Sigmoid colon (tissue), 7 donors: Measurements from ENCODE around the gene COG7. TPM values are rescaled to one million over a fixed set of nuclear protein-coding genes. Genes with fewer than 3 reads are reported as not detected.
A peak's percentile ranks its signal among the peaks of the same experiment; 100 is the strongest.

Experiments used
- DNase-seq: peaks from one replicate; pipeline ENCODE4 v3.0.0-alpha.2; 2019
- H3K27ac ChIP-seq, 4 donors: fragments of 200-600 bp; sonication (generic); one replicate each; pipeline ENCODE4 v1.5.1; 2016 to 2019; ENCODE audit warnings: mild to moderate bottlenecking in 1 of 4
- H3K27me3 ChIP-seq, 3 donors: fragments of 200-600 bp; sonication (generic); one replicate each; pipeline ENCODE4 v1.5.1; 2019; ENCODE audit warnings: mild to moderate bottlenecking in 1 of 3
- H3K36me3 ChIP-seq, 4 donors: fragments of 200-600 bp; sonication (generic); one replicate each; pipeline ENCODE4 v1.5.1; 2016 to 2019
- H3K4me1 ChIP-seq, 4 donors: fragments of 200-600 bp; sonication (generic); one replicate each; pipeline ENCODE4 v1.5.1; 2017 to 2019
- H3K4me3 ChIP-seq, 4 donors: fragments of 200-600 bp; sonication (generic); one replicate each; pipeline ENCODE4 v1.5.1; 2017 to 2019; ENCODE audit warnings: mild to moderate bottlenecking in 2 of 4, moderate library complexity in 1 of 4
- H3K9me3 ChIP-seq, 4 donors: fragments of 200-600 bp in 3 of 4; sonication (generic) in 3 of 4; one replicate each; pipeline versions ENCODE4 v1.5.1 to v1.6.1; 2013 to 2019
- EP300 ChIP-seq, 4 donors: sonication (generic); formaldehyde crosslinking; IDR thresholded peaks; one replicate each; pipeline ENCODE4 v1.6.1; 2017; ENCODE audit warnings: antibody characterized with exemption in 4 of 4
- POLR2A ChIP-seq, 2 donors: fragments of 450-650 bp; IDR thresholded peaks; one replicate each; pipeline ENCODE4 v1.6.1; 2016; ENCODE audit warnings: antibody characterized with exemption in 2 of 2, mild to moderate bottlenecking in 2 of 2, moderate library complexity in 2 of 2
- POLR2AphosphoS5 ChIP-seq, 4 donors: sonication (generic); formaldehyde crosslinking; IDR thresholded peaks; one replicate each; pipeline ENCODE4 v1.6.1; 2017; ENCODE audit warnings: antibody characterized with exemption in 4 of 4
- WGBS, 2 donors: extraction: QIAGEN DNeasy Blood & Tissue Kit; methylation state at CpG; one replicate each; pipeline ENCODE4 v1.1.7; 2013; 5-methylcytosine and 5-hydroxymethylcytosine counted together
- intact Hi-C: fragments of 100-400 bp; cut with DNase I; formaldehyde crosslinking; loops from one replicate; pipeline ENCODE4 v1.15.1; 2023
- polyA plus RNA-seq, 3 donors: library from polyadenylated mRNA; stranded (reverse); fragments of 200-250 nt; gene quantifications; one replicate each; pipeline ENCODE4 v1.2.3, GENCODE V29; 2013
- total RNA-seq, 4 donors: library from RNA; depleted of rRNA; stranded (reverse); fragments of >200 nt; gene quantifications; one replicate each; pipeline ENCODE4 v1.1.0, GENCODE V29; 2016
- TF ChIP-seq, protein P1 (sequence below), 4 experiments: fragments of 450-650 bp in 3 of 4; fragments of 200-600 bp in 1 of 4; IDR thresholded peaks; one replicate each; pipeline ENCODE4 v1.5.1; 2016 to 2019; ENCODE audit warnings: antibody characterized with exemption in 4 of 4, mild to moderate bottlenecking in 3 of 4, moderate library complexity in 2 of 4
- donor health status: healthy with polysubstance abuse.
- donor health status: Bipolar disorder and iron deficiency.
- donor health status: healthy.

The COG7 gene
- total RNA-seq (10 to 100 TPM; 12.0 to 25.5 (median 13.9) TPM), polyA plus RNA-seq (10 to 100 TPM; 17.4 to 26.0 (median 19.4) TPM)

DNA sequence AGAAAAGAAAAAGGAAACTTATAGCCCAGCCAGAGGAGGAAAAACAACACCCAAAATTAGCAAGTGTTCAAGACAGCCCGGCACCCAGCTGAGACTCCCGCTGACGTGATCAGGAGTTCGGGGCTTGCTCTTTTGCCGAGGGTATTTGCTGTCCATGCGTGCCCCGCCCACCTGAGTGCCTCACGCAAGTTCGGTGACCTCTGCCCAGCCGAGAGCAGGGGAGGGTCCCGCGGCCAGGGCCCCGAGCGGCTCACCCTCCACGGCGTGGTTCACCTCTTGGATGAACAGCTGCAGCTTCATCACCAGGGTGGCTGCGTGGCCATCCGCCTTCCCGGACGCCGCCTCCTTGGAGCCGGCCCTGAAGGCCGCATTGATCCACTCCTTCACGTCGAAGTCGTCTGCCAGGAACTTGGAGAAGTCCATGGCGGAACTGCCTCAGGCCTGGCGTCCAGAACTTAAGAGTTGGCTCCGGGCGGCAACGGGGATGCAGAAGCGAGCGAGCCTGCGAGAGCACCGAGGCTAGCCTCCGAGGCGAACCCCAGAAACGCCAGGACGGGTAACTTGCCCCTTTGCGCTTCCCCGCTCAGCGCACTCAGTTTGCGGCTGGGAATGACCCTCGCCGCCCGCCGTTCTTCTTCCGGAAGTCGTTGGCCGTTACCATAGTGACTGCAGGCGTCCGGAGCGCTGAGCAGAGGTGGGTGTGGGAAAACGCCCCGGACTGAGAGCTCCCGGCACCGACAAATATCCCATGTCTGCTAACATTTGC is at the start of gene COG7:
Gene COG7, minus strand, starts transcription at position 618 of the 766 bp plus-strand sequence. Its CDS starts 195 bp downstream, at position 423.
- peak; percentile 93 for DNase-seq
- Histone ChIP-seq H3K4me3 (peak within 1 kb of the TSS; percentile 60 to 87 (median 78)), H3K9me3 (no peaks in the 10 kb centered on the region), H3K36me3 (no peaks in the 10 kb centered on the region), H3K4me1 (peaks cover 0 to 40% (median 24%) of the 10 kb centered on the region in 4 donors), H3K27ac (peak within 1 kb of the TSS; percentile 83 to 88 (median 86)), H3K27me3 (no peaks in the 10 kb centered on the region)
- intact Hi-C loops = loop anchor here (5.0 kb wide), 2 partner anchors 55 to 105 kb away; partner anchors contain the start of genes EARS2 and UBFD1
- TF ChIP-seq EP300 (IDR thresholded peaks at IDR 0.05) (peak in 1 of 4 donors; percentile 24), POLR2A (IDR thresholded peaks at IDR 0.05) (no peak), POLR2AphosphoS5 (IDR thresholded peaks at IDR 0.05) (peak; percentile 62 to 80 (median 77))
- TF ChIP-seq, protein P1, sequence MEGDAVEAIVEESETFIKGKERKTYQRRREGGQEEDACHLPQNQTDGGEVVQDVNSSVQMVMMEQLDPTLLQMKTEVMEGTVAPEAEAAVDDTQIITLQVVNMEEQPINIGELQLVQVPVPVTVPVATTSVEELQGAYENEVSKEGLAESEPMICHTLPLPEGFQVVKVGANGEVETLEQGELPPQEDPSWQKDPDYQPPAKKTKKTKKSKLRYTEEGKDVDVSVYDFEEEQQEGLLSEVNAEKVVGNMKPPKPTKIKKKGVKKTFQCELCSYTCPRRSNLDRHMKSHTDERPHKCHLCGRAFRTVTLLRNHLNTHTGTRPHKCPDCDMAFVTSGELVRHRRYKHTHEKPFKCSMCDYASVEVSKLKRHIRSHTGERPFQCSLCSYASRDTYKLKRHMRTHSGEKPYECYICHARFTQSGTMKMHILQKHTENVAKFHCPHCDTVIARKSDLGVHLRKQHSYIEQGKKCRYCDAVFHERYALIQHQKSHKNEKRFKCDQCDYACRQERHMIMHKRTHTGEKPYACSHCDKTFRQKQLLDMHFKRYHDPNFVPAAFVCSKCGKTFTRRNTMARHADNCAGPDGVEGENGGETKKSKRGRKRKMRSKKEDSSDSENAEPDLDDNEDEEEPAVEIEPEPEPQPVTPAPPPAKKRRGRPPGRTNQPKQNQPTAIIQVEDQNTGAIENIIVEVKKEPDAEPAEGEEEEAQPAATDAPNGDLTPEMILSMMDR (IDR thresholded peaks at IDR 0.05) = no peak
- WGBS, 2 donors = 0% methylated on average over 57 of the region's 57 CpGs

DNA sequence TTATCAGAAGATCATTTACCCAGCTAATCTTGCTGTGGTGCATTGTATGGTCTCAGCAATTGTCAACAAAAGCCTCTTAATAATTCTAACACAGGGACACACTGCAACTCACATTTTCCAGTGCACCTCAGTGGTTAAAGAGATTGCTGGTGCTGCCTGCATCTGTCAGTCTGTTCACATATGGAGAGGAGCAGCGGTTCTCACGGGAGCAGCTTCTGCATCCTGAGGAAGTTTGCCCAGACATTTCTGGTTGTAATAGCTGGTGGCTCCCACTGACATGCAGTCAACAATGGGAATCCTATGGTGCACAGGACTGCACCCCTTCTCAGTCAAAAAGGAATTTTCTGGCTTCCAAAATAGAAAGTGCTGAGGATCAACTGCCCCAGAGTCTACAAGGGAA is 49.5 kb upstream of the COG7 start:
- intact Hi-C loops = no loop called here
- DNase-seq = no peak
- no peak for TF ChIP-seq EP300 (IDR thresholded peaks at IDR 0.05)
- no peak for TF ChIP-seq POLR2A (IDR thresholded peaks at IDR 0.05)
- TF ChIP-seq POLR2AphosphoS5 (IDR thresholded peaks at IDR 0.05) = no peak
- TF ChIP-seq, protein P1 (IDR thresholded peaks at IDR 0.05) = no peak
- Histone ChIP-seq H3K4me3 (no peak overlapping the region), H3K27me3 (no peaks in the 10 kb centered on the region), H3K27ac (no peak overlapping the region), H3K4me1 (peaks cover 0 to 34% (median 27%) of the 10 kb centered on the region in 4 donors), H3K9me3 (no peaks in the 10 kb centered on the region), H3K36me3 (no peaks in the 10 kb centered on the region)
- WGBS, 2 donors = 76 to 81% methylated on average over 2 of the region's 2 CpGs

DNA sequence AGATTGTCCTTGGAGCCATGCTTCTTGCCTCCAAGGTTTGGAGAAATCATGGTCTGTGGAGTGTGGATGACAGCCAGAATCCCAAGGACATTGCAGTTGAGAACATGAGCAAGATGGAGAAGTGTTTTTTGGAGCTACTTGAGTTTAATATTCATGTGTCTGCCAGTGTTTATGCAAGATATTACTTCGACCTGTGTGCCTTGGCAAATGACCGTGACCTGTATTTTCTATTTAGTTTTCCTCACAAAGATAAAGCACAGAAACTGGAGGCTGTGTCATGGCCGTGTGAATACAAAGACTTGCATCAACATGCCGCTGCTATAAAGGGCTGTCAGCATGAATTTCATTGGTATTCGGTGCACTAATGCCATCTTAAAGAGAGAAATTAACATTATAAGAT is 48.3 kb upstream of the COG7 start:
- DNase-seq = no peak
- Histone ChIP-seq H3K9me3 (no peaks in the 10 kb centered on the region), H3K36me3 (no peaks in the 10 kb centered on the region), H3K4me3 (no peak overlapping the region), H3K27ac (no peak overlapping the region), H3K4me1 (peaks cover 0 to 36% (median 26%) of the 10 kb centered on the region in 4 donors), H3K27me3 (no peaks in the 10 kb centered on the region)
- 90 to 92% methylated on average over 5 of the region's 5 CpGs for WGBS, 2 donors
- intact Hi-C loops = no loop called here
- TF ChIP-seq EP300 (IDR thresholded peaks at IDR 0.05) (no peak), POLR2AphosphoS5 (IDR thresholded peaks at IDR 0.05) (no peak), POLR2A (IDR thresholded peaks at IDR 0.05) (no peak)
- TF ChIP-seq, protein P1 (IDR thresholded peaks at IDR 0.05) = no peak

DNA sequence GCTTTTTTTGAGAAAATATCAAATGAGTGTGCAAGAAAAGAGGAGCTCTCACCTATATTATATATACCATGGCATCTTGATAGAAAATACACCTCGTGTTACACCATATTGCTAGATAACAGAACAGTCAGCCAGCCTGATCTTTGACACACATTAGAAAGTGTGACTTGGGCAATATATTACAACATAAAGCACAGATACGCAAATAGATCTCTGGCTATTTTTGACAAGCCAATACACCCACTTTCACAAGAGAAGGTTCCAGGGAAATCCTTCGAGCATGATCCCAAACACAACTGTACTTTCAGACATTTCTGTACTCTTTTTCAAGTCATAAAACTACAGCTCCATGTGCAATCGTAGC is 47.9 kb upstream of the COG7 start:
- 51 to 58% methylated on average over 4 of the region's 4 CpGs for WGBS, 2 donors
- Histone ChIP-seq H3K27ac (no peak overlapping the region), H3K9me3 (no peaks in the 10 kb centered on the region), H3K4me3 (no peak overlapping the region), H3K4me1 (peaks cover 0 to 33% (median 24%) of the 10 kb centered on the region in 4 donors), H3K36me3 (no peaks in the 10 kb centered on the region), H3K27me3 (no peaks in the 10 kb centered on the region)
- TF ChIP-seq POLR2AphosphoS5 (IDR thresholded peaks at IDR 0.05) (no peak), POLR2A (IDR thresholded peaks at IDR 0.05) (no peak), EP300 (IDR thresholded peaks at IDR 0.05) (no peak)
- TF ChIP-seq, protein P1 (IDR thresholded peaks at IDR 0.05) = no peak
- no peak for DNase-seq
- intact Hi-C loops = no loop called here
